Measurements from ENCODE around the gene GPSM3.

Gene GPSM3

GRCh38 chr6:32167154-32167760, 25.2 kb downstream of the GPSM3 start:
- no peak for DNase-seq (ENCODE audit: low spot score)
- in situ Hi-C loops (cut with MboI; ENCODE audit: low sequenced_read_pairs, unreplicated experiment) = no loop called here
- TF ChIP-seq CTCF (IDR thresholded peaks at IDR 0.05; ENCODE audit: borderline replicate concordance, control extremely low read depth, extremely low read depth, insufficient read depth, missing control alignments) = no peak

- no peak for TF ChIP-seq CTCF (IDR thresholded peaks at IDR 0.05; ENCODE audit: borderline replicate concordance, control extremely low read depth, extremely low read depth, insufficient read depth, missing control alignments)
- DNase-seq (ENCODE audit: low spot score) = peak; percentile 31
- in situ Hi-C loops (cut with MboI; ENCODE audit: low sequenced_read_pairs, unreplicated experiment) = no loop called here
These were observed 25.9 kb downstream of the GPSM3 start for GRCh38 chr6:32166411-32167061.

GRCh38 chr6:32164295-32164694, 28.1 kb downstream of the GPSM3 start, which contains the start of gene EGFL8:
TSS of gene EGFL8 (plus strand) at chr6:32164595. CDS start at chr6:32166166, 1,571 bp downstream.
- no peak for DNase-seq (ENCODE audit: low spot score)
- TF ChIP-seq CTCF (IDR thresholded peaks at IDR 0.05; ENCODE audit: borderline replicate concordance, control extremely low read depth, extremely low read depth, insufficient read depth, missing control alignments) = no peak
- in situ Hi-C loops (cut with MboI; ENCODE audit: low sequenced_read_pairs, unreplicated experiment) = no loop called here

- DNase-seq (ENCODE audit: low spot score) = no peak
- in situ Hi-C loops (cut with MboI; ENCODE audit: low sequenced_read_pairs, unreplicated experiment) = no loop called here
- TF ChIP-seq CTCF (IDR thresholded peaks at IDR 0.05; ENCODE audit: borderline replicate concordance, control extremely low read depth, extremely low read depth, insufficient read depth, missing control alignments) = no peak
These were observed 28.7 kb downstream of the GPSM3 start for GRCh38 chr6:32163559-32164258.

- in situ Hi-C loops (cut with MboI; ENCODE audit: low sequenced_read_pairs, unreplicated experiment) = no loop called here
- no peak for TF ChIP-seq CTCF (IDR thresholded peaks at IDR 0.05; ENCODE audit: borderline replicate concordance, control extremely low read depth, extremely low read depth, insufficient read depth, missing control alignments)
- DNase-seq (ENCODE audit: low spot score) = no peak
These were observed 34.4 kb downstream of the GPSM3 start for GRCh38 chr6:32158052-32158451.

GRCh38 chr6:32156891-32157290, 35.6 kb downstream of the GPSM3 start:
- TF ChIP-seq CTCF (IDR thresholded peaks at IDR 0.05; ENCODE audit: borderline replicate concordance, control extremely low read depth, extremely low read depth, insufficient read depth, missing control alignments) = no peak
- in situ Hi-C loops (cut with MboI; ENCODE audit: low sequenced_read_pairs, unreplicated experiment) = no loop called here
- no peak for DNase-seq (ENCODE audit: low spot score)

All from GM13976 (cell line).